K562 (cell line): ENCODE results near the gene TLL1. TPM values are rescaled to one million over a fixed set of nuclear protein-coding genes. Genes with fewer than 3 reads are reported as not detected.

ENCODE experiments used
- ATAC-seq: fragments of 200-7000 bp; cut with Tn5 transposase; 3 replicates; pipeline ENCODE4 v1.9.1; 2020; ENCODE audit warnings: moderate library complexity
- BruUV-seq: library from RNA; stranded (reverse); fragments of 400-500 nt; replicated peaks from 2 replicates; lab custom pipeline; 2021; lab: Mats Ljungman, UMichigan
- CTCF ChIA-PET: fragments of 300-600 bp; formaldehyde crosslinking; extraction: SDS; loops from one replicate; lab custom pipeline; 2021; ENCODE audit warnings: low intra/inter-chr PET ratio; lab: Yijun Ruan, JAX
- POLR2A ChIA-PET: fragments of 300-600, 350-650 bp; sonication (Branson Sonifier 250); formaldehyde crosslinking; extraction: SDS; loops from one replicate; lab custom pipeline; 2021; ENCODE audit warnings: antibody characterized with exemption, inconsistent platforms; lab: Yijun Ruan, JAX
- DNase-seq, 4 experiments: peaks; one replicate each; pipeline versions ENCODE4 v3.0.0 to v3.0.0-alpha.2; 2011 to 2018; ENCODE audit warnings: low spot score in 3 of 4, mixed read lengths in 3 of 4; ENCODE audit errors: extremely low read depth in 1 of 4
- FAIRE-seq: peaks from 2 replicates; lab custom pipeline; 2011; peaks lifted over from hg19 to GRCh38; lab: Jason Lieb, UNC
- H2AFZ ChIP-seq: 2 replicates; pipeline ENCODE4 v1.6.0; 2011; ENCODE audit warnings: low read depth, low read length, control low read depth, inconsistent platforms
- H3K27ac ChIP-seq: fragments of 200-600 bp; 3 replicates; pipeline ENCODE4 v1.8.0; 2011; ENCODE audit warnings: low read depth, mild to moderate bottlenecking, control low read depth, inconsistent platforms, low read length, moderate library complexity, mixed read lengths; ENCODE audit errors: extremely low read depth
- H3K27me3 ChIP-seq, 2 experiments: fragments of 300-600 bp in 1 of 2; 2 replicates in 1 of 2; 3 replicates in 1 of 2; pipeline versions ENCODE4 v1.6.0 to v1.8.0; 2011; ENCODE audit warnings: inconsistent platforms in 2 of 2, low read length in 2 of 2, mild to moderate bottlenecking in 1 of 2, mixed read lengths in 1 of 2, moderate library complexity in 1 of 2; ENCODE audit not compliant: control insufficient read depth in 2 of 2, insufficient read depth in 2 of 2
- H3K36me3 ChIP-seq: fragments of 300-600 bp; 3 replicates; pipeline ENCODE4 v1.8.0; 2011; ENCODE audit warnings: mild to moderate bottlenecking, low read length, inconsistent platforms; ENCODE audit not compliant: control insufficient read depth, insufficient read depth
- H3K4me1 ChIP-seq, 2 experiments: fragments of 200-600 bp in 1 of 2; replicated peaks in 1 of 2; 2 replicates in 1 of 2; 3 replicates in 1 of 2; pipeline versions ENCODE4 v1.5.1 to v1.8.0; 2011; ENCODE audit warnings: inconsistent platforms in 2 of 2, low read length in 2 of 2, mild to moderate bottlenecking in 1 of 2, mixed read lengths in 1 of 2, moderate library complexity in 1 of 2; ENCODE audit not compliant: control insufficient read depth in 2 of 2, insufficient read depth in 2 of 2
- H3K4me2 ChIP-seq: 2 replicates; pipeline ENCODE4 v1.6.1; 2011; ENCODE audit warnings: low read length, control low read depth, inconsistent platforms, mixed read lengths; ENCODE audit not compliant: insufficient read depth
- H3K4me3 ChIP-seq: fragments of 200-600 bp; sonication (generic), shearing (Covaris generic); 2 replicates; pipeline ENCODE4 v1.5.1; 2016; ENCODE audit warnings: control low read depth, inconsistent platforms
- H3K79me2 ChIP-seq: fragments of 200-600 bp; 3 replicates; pipeline ENCODE4 v1.8.0; 2011; ENCODE audit warnings: low read length, inconsistent platforms; ENCODE audit not compliant: control insufficient read depth, insufficient read depth
- H3K9ac ChIP-seq, 2 experiments: 2 replicates each; pipeline versions ENCODE4 v1.6.0 to v1.6.1; 2011; ENCODE audit warnings: low read depth in 2 of 2, low read length in 2 of 2, control low read depth in 1 of 2, inconsistent platforms in 1 of 2, mild to moderate bottlenecking in 1 of 2, mixed read lengths in 1 of 2; ENCODE audit not compliant: insufficient read depth in 1 of 2
- H3K9me1 ChIP-seq: one replicate; pipeline ENCODE4 v1.6.0; 2011; ENCODE audit warnings: inconsistent platforms, mild to moderate bottlenecking, low read length, moderate library complexity; ENCODE audit not compliant: control insufficient read depth, insufficient read depth
- H3K9me3 ChIP-seq: replicated peaks from 2 replicates; pipeline ENCODE4 v1.5.1; 2011; ENCODE audit warnings: low read depth, low read length, inconsistent platforms; ENCODE audit not compliant: control insufficient read depth, insufficient read depth
- H4K20me1 ChIP-seq: replicated peaks from 2 replicates; pipeline ENCODE4 v1.6.1; 2011; ENCODE audit warnings: low read length, inconsistent platforms, mixed read lengths; ENCODE audit not compliant: control insufficient read depth, insufficient read depth
- CBFA2T3 ChIP-seq: fragments of 450-650 bp; IDR thresholded peaks from 2 replicates; pipeline ENCODE4 v1.6.1; 2017
- FOSL1 ChIP-seq: fragments of 200-800 bp; sonication (Bioruptor generic); conservative IDR thresholded peaks from 2 replicates; pipeline ENCODE4 v1.6.1; 2016; ENCODE audit warnings: missing genetic modification characterization, missing compliant biosample characterization
- HMG20B ChIP-seq: fragments of 250-450 bp; sonication (Bioruptor Pico); IDR thresholded peaks from 2 replicates; pipeline ENCODE4 v1.5.0; 2021; ENCODE audit warnings: mild to moderate bottlenecking
- IRF2 ChIP-seq: sonication (generic); formaldehyde crosslinking; IDR thresholded peaks from 2 replicates; pipeline ENCODE4 v1.8.1; 2022; ENCODE audit warnings: mild to moderate bottlenecking, missing genetic modification reagents
- MTF1 ChIP-seq: fragments of 250-450 bp; sonication (Bioruptor Pico); IDR thresholded peaks from 2 replicates; pipeline ENCODE4 v1.9.0; 2021; ENCODE audit warnings: moderate library complexity, mild to moderate bottlenecking, inconsistent platforms, borderline replicate concordance
- NR0B1 ChIP-seq: fragments of 450-650 bp; IDR thresholded peaks from one replicate; pipeline ENCODE4 v1.6.1; 2018; ENCODE audit warnings: mild to moderate bottlenecking, moderate library complexity; ENCODE audit not compliant: partially characterized antibody
- SMAD2 ChIP-seq: fragments of 150-350 bp; IDR thresholded peaks from 2 replicates; pipeline ENCODE4 v1.6.1; 2014; ENCODE audit warnings: low read depth, mild to moderate bottlenecking, low read length
- TBP ChIP-seq: optimal IDR thresholded peaks from 2 replicates; pipeline ENCODE3; 2011; ENCODE audit warnings: low read depth, low read length, improper control_type of control experiment
- ZNF197 ChIP-seq: fragments of 200-800 bp; sonication (Bioruptor generic); IDR thresholded peaks from 2 replicates; pipeline ENCODE4 v1.6.1; 2016; ENCODE audit warnings: low read depth, missing genetic modification characterization, missing compliant biosample characterization
- ZNF449 ChIP-seq: fragments of 250-450 bp; sonication (Bioruptor Pico); IDR thresholded peaks from 2 replicates; pipeline ENCODE4 v1.8.0; 2022; ENCODE audit warnings: moderate library complexity, mild to moderate bottlenecking, inconsistent platforms
- ZNF583 ChIP-seq: fragments of 250-450 bp; sonication (Bioruptor Pico); IDR thresholded peaks from 2 replicates; pipeline ENCODE4 v1.4.0; 2020
- in situ Hi-C: fragments of 300-500 bp; cut with MboI; formaldehyde crosslinking; loops from 4 replicates; pipeline ENCODE4 v1.15.0; 2018; ENCODE audit warnings: inconsistent platforms, mixed read lengths
- intact Hi-C: fragments of 100-400 bp; cut with micrococcal nuclease; formaldehyde crosslinking; loops from 2 replicates; pipeline ENCODE4 v1.14.2; 2022
- polyA plus RNA-seq, 8 experiments: library from polyadenylated mRNA; depleted of rRNA in 4 of 8; stranded (reverse) in 5 of 8; unstranded in 3 of 8; fragments of >200 nt; fragmentation: Nextera tagmentation in 2 of 8; fragmentation: Illumina TruSeq in 1 of 8; extraction: Ambion mirVana in 2 of 8; extraction: Trizol in 1 of 8; gene quantifications; 2 replicates each; pipeline versions ENCODE4 v1.2.1 to v1.2.3, GENCODE V29; 2011 to 2014; ENCODE audit warnings: inconsistent platforms in 1 of 8, missing spikeins in 1 of 8
- total RNA-seq, 7 experiments: library from RNA; depleted of rRNA in 6 of 7; stranded (reverse); fragments of >200 nt in 6 of 7; fragmentation: Illumina TruSeq in 2 of 7; extraction: Trizol in 2 of 7; gene quantifications; 2 replicates each; pipeline versions ENCODE4 v1.2.1 to v1.2.3, GENCODE V29; 2011 to 2021; ENCODE audit warnings: low replicate concordance in 1 of 7

TLL1 gene
- total and polyA plus RNA-seq, 9 of the 15 experiments (the other 6 are each of a cell fraction or from before 2014, with no cell fraction given), result not detected

GRCh38 chr4:166049036-166049435 is 176.0 kb downstream of the TLL1 start (continued):
- no peak for TF ChIP-seq ZNF449 (CRISPR knock-in tag)
- TF ChIP-seq MTF1 (CRISPR knock-in tag), result no peak
- TF ChIP-seq CBFA2T3, result no peak

GRCh38 chr4:166064721-166065120 is 191.7 kb downstream of the TLL1 start:
- intact Hi-C loops, result no loop called here
- FAIRE-seq, result no peak
- H3K4me1 ChIP-seq, result no peaks in the 10 kb centered on the region
- no peak for TF ChIP-seq FOSL1 (tag)
- no peak for TF ChIP-seq TBP
- TF ChIP-seq HMG20B, result no peak
- TF ChIP-seq NR0B1, result no peak
- TF ChIP-seq SMAD2, result no peak
- TF ChIP-seq ZNF197 (CRISPR knock-in tag), result no peak
- TF ChIP-seq ZNF583 (CRISPR knock-in tag), result no peak
- no peak for TF ChIP-seq IRF2 (CRISPR knock-in tag)

More at GRCh38 chr4:166064721-166065120, 191.7 kb downstream of the TLL1 start:
- Histone ChIP-seq H3K27ac (no peak overlapping the region), H4K20me1 (no peaks in the 10 kb centered on the region), H3K9me1 (no peaks in the 10 kb centered on the region), H3K9ac (no peak overlapping the region), H3K4me3 (no peak overlapping the region), H3K27me3 (no peaks in the 10 kb centered on the region), H3K36me3 (no peaks in the 10 kb centered on the region), H3K9me3 (no peaks in the 10 kb centered on the region), H2AFZ (no peak overlapping the region), H3K4me2 (no peak overlapping the region), H3K79me2 (no peaks in the 10 kb centered on the region)
- no TSS peak for BruUV-seq
- ChIA-PET CTCF (no interaction called here), POLR2A (no interaction called here)
- ATAC-seq (no peak), DNase-seq (no peak)
- in situ Hi-C loops, result no loop called here
